Suprapubic skin (tissue), 4 donors: ENCODE data around the gene NPAS3. TPM values are rescaled to one million over a fixed set of nuclear protein-coding genes. Genes with fewer than 3 reads are reported as not detected.

Source experiments
- DNase-seq, 2 donors: peaks; one replicate each; pipeline ENCODE4 v3.0.0-alpha.2; 2019; ENCODE audit warnings: low spot score in 2 of 2
- H3K27ac ChIP-seq: fragments of 200-600 bp; sonication (generic); one replicate; pipeline ENCODE4 v1.5.1; 2019
- H3K27me3 ChIP-seq: fragments of 200-600 bp; sonication (generic); one replicate; pipeline ENCODE4 v1.5.1; 2019
- H3K36me3 ChIP-seq: fragments of 200-600 bp; sonication (generic); one replicate; pipeline ENCODE4 v1.5.1; 2019
- H3K4me1 ChIP-seq: fragments of 200-600 bp; sonication (generic); one replicate; pipeline ENCODE4 v1.5.1; 2019
- H3K4me3 ChIP-seq: fragments of 200-600 bp; sonication (generic); one replicate; pipeline ENCODE4 v1.5.1; 2019; ENCODE audit warnings: mild to moderate bottlenecking
- H3K9me3 ChIP-seq: fragments of 200-600 bp; sonication (generic); one replicate; pipeline ENCODE4 v1.5.1; 2019
- EP300 ChIP-seq: sonication (generic); formaldehyde crosslinking; IDR thresholded peaks from one replicate; pipeline ENCODE4 v1.6.1; 2017; ENCODE audit warnings: antibody characterized with exemption
- POLR2A ChIP-seq, 2 donors: fragments of 450-650 bp; IDR thresholded peaks; one replicate each; pipeline ENCODE4 v1.6.1; 2017; ENCODE audit warnings: antibody characterized with exemption in 2 of 2, mild to moderate bottlenecking in 2 of 2, moderate library complexity in 2 of 2
- POLR2AphosphoS5 ChIP-seq, 3 donors: sonication (generic); formaldehyde crosslinking; IDR thresholded peaks; one replicate each; pipeline ENCODE4 v1.6.1; 2017; ENCODE audit warnings: antibody characterized with exemption in 3 of 3
- WGBS: methylation state at CpG from one replicate; pipeline ENCODE4 v1.1.5; 2018; 5-methylcytosine and 5-hydroxymethylcytosine counted together
- total RNA-seq, 4 donors: library from RNA; depleted of rRNA; stranded (reverse); fragments of >200 nt; gene quantifications; one replicate each; pipeline ENCODE4 v1.1.0, GENCODE V29; 2016
- TF ChIP-seq, protein P1 (sequence below), 2 donors: fragments of 200-600 bp in 1 of 2; fragments of 450-650 bp in 1 of 2; sonication (generic) in 1 of 2; IDR thresholded peaks; one replicate each; pipeline ENCODE4 v1.5.1; 2016 to 2019; ENCODE audit warnings: antibody characterized with exemption in 2 of 2, mild to moderate bottlenecking in 1 of 2, moderate library complexity in 1 of 2

The NPAS3 gene
- total RNA-seq, 4 donors from 2014 or later = 0.17 to 0.45 (median 0.29) TPM; not detected in 1

DNA sequence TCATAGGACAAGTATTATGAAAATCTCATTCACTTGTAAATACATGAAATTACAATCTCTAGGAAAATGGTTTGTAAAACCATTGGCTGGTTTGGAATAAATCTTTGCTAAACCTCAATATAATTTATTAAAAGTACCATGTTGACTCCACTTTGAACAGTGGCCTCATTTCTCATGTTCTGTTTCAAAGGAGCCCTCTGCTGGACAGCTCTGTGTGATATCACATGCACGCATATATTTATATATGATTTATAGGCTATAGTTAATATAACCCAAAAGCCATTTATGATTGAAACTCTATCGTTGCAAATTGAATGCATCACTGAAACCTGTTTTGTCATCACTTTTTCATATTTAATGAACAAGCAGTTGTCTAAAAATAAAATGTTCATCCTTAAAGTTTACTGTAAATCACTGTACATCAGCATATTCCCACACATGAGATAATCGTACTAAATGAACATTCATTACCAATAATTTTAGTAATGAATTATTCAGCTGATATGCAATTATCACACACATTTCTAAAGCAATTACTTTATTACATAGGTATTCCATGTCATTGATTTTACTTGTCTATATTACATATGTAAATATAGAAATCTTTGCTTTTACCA is 493.8 kb downstream of the NPAS3 start:
- DNase-seq = no peak
- Histone ChIP-seq H3K27ac (no peak overlapping the region), H3K9me3 (no peaks in the 10 kb centered on the region), H3K36me3 (no peaks in the 10 kb centered on the region), H3K4me1 (no peaks in the 10 kb centered on the region), H3K27me3 (no peaks in the 10 kb centered on the region), H3K4me3 (no peak overlapping the region)
- WGBS = 34% methylated on average over 3 of the region's 3 CpGs
- TF ChIP-seq, protein P1, sequence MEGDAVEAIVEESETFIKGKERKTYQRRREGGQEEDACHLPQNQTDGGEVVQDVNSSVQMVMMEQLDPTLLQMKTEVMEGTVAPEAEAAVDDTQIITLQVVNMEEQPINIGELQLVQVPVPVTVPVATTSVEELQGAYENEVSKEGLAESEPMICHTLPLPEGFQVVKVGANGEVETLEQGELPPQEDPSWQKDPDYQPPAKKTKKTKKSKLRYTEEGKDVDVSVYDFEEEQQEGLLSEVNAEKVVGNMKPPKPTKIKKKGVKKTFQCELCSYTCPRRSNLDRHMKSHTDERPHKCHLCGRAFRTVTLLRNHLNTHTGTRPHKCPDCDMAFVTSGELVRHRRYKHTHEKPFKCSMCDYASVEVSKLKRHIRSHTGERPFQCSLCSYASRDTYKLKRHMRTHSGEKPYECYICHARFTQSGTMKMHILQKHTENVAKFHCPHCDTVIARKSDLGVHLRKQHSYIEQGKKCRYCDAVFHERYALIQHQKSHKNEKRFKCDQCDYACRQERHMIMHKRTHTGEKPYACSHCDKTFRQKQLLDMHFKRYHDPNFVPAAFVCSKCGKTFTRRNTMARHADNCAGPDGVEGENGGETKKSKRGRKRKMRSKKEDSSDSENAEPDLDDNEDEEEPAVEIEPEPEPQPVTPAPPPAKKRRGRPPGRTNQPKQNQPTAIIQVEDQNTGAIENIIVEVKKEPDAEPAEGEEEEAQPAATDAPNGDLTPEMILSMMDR (IDR thresholded peaks at IDR 0.05) = peak in 1 of 2 donors; percentile 19
- TF ChIP-seq POLR2AphosphoS5 (IDR thresholded peaks at IDR 0.05) = no peak
- TF ChIP-seq EP300 = no peak

DNA sequence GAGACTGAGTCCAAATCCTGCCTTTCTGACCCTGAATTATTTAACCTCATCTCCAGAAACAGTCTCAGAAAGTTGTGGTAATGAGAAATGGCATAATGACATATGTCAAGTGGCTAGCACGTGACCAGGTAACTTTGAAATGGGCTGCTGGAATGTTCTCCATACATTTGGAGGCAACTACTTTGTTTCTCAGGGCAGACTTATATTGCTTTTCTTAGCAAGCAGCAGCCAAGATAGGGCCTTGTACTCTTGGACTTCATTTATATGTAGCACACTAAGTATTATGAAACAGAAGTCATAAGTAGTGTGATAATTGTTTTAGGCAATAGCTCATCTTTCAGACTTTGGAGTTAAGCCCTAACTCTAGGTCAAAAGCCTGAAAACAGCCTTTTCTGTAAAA is 494.7 kb downstream of the NPAS3 start:
- Histone ChIP-seq H3K27me3 (no peaks in the 10 kb centered on the region), H3K4me1 (no peaks in the 10 kb centered on the region), H3K4me3 (no peak overlapping the region), H3K27ac (no peak overlapping the region), H3K36me3 (no peaks in the 10 kb centered on the region), H3K9me3 (no peaks in the 10 kb centered on the region)
- TF ChIP-seq POLR2AphosphoS5 (IDR thresholded peaks at IDR 0.05) (no peak), POLR2A (IDR thresholded peaks at IDR 0.05) (no peak)
- TF ChIP-seq, protein P1 (IDR thresholded peaks at IDR 0.05) = no peak
- no peak for DNase-seq
- 95% methylated on average over 1 of the region's 1 CpG for WGBS

DNA sequence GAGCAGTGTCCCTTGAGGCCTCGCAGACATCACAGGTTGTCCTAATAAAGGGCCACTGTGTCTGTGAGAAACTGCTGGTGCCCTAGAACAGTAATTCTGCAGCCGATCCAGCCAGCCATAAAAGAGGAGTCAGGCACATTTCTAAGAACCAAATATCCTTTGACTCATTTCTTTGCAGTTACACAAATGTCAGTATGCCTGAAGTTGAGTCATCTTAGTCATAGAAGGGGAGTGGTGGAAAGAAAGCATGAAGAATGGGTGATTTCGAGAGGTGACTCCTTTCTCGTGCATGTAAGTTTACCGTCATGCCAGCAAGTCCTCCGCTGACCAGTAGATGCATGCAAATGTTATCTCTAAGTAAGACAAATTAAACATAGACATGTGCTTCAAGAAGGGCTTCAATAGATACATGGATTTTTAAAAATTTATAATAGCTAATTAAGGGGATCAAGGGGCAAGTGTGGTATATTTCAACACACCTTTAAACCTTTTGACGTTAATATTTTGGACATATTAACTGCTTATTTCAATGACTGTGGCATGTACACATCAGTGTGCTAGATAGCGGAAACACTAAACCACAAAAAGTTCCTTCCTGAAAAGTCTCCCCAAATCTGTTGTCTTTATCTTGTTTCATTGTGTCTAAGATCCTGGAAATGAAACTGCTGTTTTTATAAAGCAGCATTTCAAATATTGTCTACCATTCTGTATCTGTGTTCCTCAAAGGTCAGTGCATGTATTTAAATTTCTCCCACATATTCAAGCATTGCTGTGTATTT is 497.4 kb downstream of the NPAS3 start:
- H3K36me3 ChIP-seq = no peaks in the 10 kb centered on the region
- H3K9me3 ChIP-seq = no peaks in the 10 kb centered on the region
- no peak overlapping the region for H3K27ac ChIP-seq
- WGBS = 86% methylated on average over 8 of the region's 8 CpGs
- no peaks in the 10 kb centered on the region for H3K4me1 ChIP-seq
- H3K27me3 ChIP-seq = no peaks in the 10 kb centered on the region
- DNase-seq = no peak
- H3K4me3 ChIP-seq = no peak overlapping the region
- TF ChIP-seq POLR2AphosphoS5 (IDR thresholded peaks at IDR 0.05) (no peak), EP300 (no peak), POLR2A (IDR thresholded peaks at IDR 0.05) (no peak)
- TF ChIP-seq, protein P1 (IDR thresholded peaks at IDR 0.05) = no peak

DNA sequence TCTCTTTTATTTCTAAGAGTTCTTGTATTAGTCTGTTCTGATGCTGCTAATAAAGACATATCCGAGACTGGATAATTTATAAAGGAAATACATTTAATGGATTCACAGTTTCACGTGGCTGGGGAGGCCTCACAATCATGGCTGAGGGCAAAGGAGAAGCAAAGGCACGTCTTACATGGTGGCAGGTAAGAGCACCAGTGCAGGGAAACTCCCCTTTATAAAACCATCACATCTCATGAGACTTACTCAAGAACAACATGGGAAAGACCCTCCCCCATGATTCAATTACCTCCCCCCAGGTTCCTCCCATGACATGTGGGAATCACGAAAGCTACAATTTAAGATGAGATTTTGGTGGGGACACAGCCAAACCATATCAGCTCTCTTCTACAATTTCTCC is 503.0 kb downstream of the NPAS3 start:
- TF ChIP-seq, protein P1 (IDR thresholded peaks at IDR 0.05) = no peak
- TF ChIP-seq POLR2AphosphoS5 (IDR thresholded peaks at IDR 0.05) = no peak
- TF ChIP-seq EP300 = no peak
- no peak for TF ChIP-seq POLR2A (IDR thresholded peaks at IDR 0.05)

DNA sequence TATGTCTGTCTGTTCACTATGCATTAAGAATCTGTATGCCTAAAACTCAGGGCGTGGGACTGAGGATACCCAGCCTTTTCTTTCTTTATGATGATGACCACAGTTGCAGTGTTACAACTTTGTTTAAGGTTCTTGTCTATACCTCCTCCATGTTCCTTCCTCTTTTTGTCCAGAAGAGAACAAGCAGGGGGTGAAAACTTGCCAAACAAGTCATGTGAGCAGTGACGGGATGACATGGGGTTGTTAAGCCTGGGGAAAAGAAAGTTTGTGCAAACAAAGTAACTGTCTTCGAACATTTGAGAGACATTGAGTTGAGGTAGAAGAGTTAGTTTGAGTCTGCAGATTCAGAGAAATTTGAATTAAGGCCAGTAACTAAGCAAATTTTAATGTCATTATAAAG is 505.5 kb downstream of the NPAS3 start:
- Histone ChIP-seq H3K27ac (no peak overlapping the region), H3K9me3 (no peaks in the 10 kb centered on the region), H3K4me3 (no peak overlapping the region), H3K27me3 (no peaks in the 10 kb centered on the region), H3K4me1 (no peaks in the 10 kb centered on the region), H3K36me3 (no peaks in the 10 kb centered on the region)
- no peak for DNase-seq
- TF ChIP-seq, protein P1 (IDR thresholded peaks at IDR 0.05) = no peak
- TF ChIP-seq EP300 (no peak), POLR2AphosphoS5 (IDR thresholded peaks at IDR 0.05) (no peak), POLR2A (IDR thresholded peaks at IDR 0.05) (no peak)
- 47% methylated on average over 3 of the region's 3 CpGs for WGBS

More for the DNA sequence above, 503.0 kb downstream of the NPAS3 start:
- H3K9me3 ChIP-seq = no peaks in the 10 kb centered on the region
- no peak overlapping the region for H3K27ac ChIP-seq
- H3K27me3 ChIP-seq = no peaks in the 10 kb centered on the region
- no peak overlapping the region for H3K4me3 ChIP-seq
- DNase-seq = no peak
- H3K36me3 ChIP-seq = no peaks in the 10 kb centered on the region
- 96% methylated on average over 4 of the region's 4 CpGs for WGBS
- H3K4me1 ChIP-seq = no peaks in the 10 kb centered on the region
